Measurements from ENCODE around the gene TTYH2.

DNA sequence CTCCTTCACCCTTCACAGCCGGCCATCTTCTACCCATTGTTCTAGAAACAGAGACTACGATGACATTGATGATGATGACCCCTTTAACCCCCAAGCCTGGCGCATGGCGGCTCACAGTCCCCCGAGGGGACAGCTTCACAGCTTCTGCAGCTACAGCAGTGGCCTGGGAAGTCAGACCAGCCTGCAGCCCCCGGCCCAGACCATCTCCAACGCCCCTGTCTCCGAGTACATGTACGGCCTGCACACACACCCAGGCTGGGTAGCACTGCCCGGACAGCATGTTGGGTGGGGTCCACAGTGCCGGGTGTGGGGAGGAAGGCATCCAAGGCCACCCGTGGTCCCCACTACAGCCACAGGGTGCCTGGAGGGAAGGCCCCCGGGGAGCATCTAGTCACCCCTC lies 39.7 kb downstream of the TTYH2 start:
- TF ChIP-seq CTCF (IDR thresholded peaks at IDR 0.05) (no peak), EZH2 (IDR thresholded peaks at IDR 0.05; ENCODE audit: borderline replicate concordance, insufficient read depth, low read depth, low read length, poor library complexity, severe bottlenecking) (no peak)
